Upper lobe of left lung (tissue), 6 donors: ENCODE measurements around the gene TAX1BP3. TPM values are rescaled to one million over a fixed set of nuclear protein-coding genes. Genes with fewer than 3 reads are reported as not detected.

Experiments
- ATAC-seq, 2 donors: fragments of 200-7000 bp; cut with Tn5 transposase; one replicate each; pipeline ENCODE4 v1.9.1; 2022; ENCODE audit warnings: mild to moderate bottlenecking in 2 of 2, moderate library complexity in 2 of 2; ENCODE audit not compliant: low FRiP score in 2 of 2
- DNase-seq, 2 donors: peaks; one replicate each; pipeline ENCODE4 v3.0.0-alpha.2; 2019 to 2020
- H3K27ac ChIP-seq, 4 donors: fragments of 200-600 bp; sonication (generic); one replicate each; pipeline ENCODE4 v1.5.1; 2016 to 2019
- H3K27me3 ChIP-seq, 4 donors: fragments of 200-600 bp; sonication (generic); one replicate each; pipeline ENCODE4 v1.5.1; 2017 to 2019
- H3K36me3 ChIP-seq, 4 donors: fragments of 200-600 bp; sonication (generic); one replicate each; pipeline ENCODE4 v1.5.1; 2016 to 2019
- H3K4me1 ChIP-seq, 4 donors: fragments of 200-600 bp; sonication (generic); one replicate each; pipeline ENCODE4 v1.5.1; 2018 to 2019
- H3K4me3 ChIP-seq, 4 donors: fragments of 200-600 bp; sonication (generic); one replicate each; pipeline ENCODE4 v1.5.1; 2017 to 2019; ENCODE audit warnings: mild to moderate bottlenecking in 2 of 4, moderate library complexity in 1 of 4
- H3K9me3 ChIP-seq, 4 donors: fragments of 200-600 bp; sonication (generic); one replicate each; pipeline ENCODE4 v1.5.1; 2018 to 2019
- CTCF ChIP-seq, 6 experiments: fragments of 450-650 bp in 4 of 6; fragments of 200-600 bp in 2 of 6; sonication (generic) in 2 of 6; IDR thresholded peaks; one replicate each; pipeline ENCODE4 v1.5.1; 2016 to 2019; ENCODE audit warnings: antibody characterized with exemption in 6 of 6
- EP300 ChIP-seq, 4 donors: sonication (generic); formaldehyde crosslinking; IDR thresholded peaks; one replicate each; pipeline ENCODE4 v1.5.1; 2017; ENCODE audit warnings: antibody characterized with exemption in 4 of 4, control low read depth in 2 of 4
- POLR2A ChIP-seq, 4 donors: fragments of 450-650 bp; IDR thresholded peaks; one replicate each; pipeline ENCODE4 v1.5.1; 2016 to 2017; ENCODE audit warnings: antibody characterized with exemption in 4 of 4, mild to moderate bottlenecking in 2 of 4
- POLR2AphosphoS5 ChIP-seq, 2 donors: sonication (generic); formaldehyde crosslinking; IDR thresholded peaks; one replicate each; pipeline ENCODE4 v1.5.1; 2017; ENCODE audit warnings: antibody characterized with exemption in 2 of 2
- WGBS, 2 donors: methylation state at CpG; one replicate each; pipeline ENCODE4 v1.1.5; 2017 to 2018; 5-methylcytosine and 5-hydroxymethylcytosine counted together
- total RNA-seq, 6 donors: library from RNA; depleted of rRNA in 4 of 6; stranded (reverse); fragments of >200 nt in 4 of 6; gene quantifications; one replicate each; pipeline versions ENCODE4 v1.1.0 to v1.2.1, GENCODE V29; 2016 to 2021
- donor health status: DM: no; HTN: no; CAD: no; lungs with moderate emphysema.
- donor health status: DM: no; HTN: yes; CAD: no; lungs with severe emphysema.

Gene TAX1BP3
- total RNA-seq, 6 donors from 2014 or later: 49.2 to 200 (median 126) TPM

GRCh38 chr17:3658784-3659449, 9.5 kb downstream of the TAX1BP3 start:
- Histone ChIP-seq H3K36me3 (peaks cover 0 to 66% (median 40%) of the 10 kb centered on the region in 4 donors), H3K4me3 (no peak overlapping the region), H3K9me3 (no peaks in the 10 kb centered on the region), H3K27me3 (no peaks in the 10 kb centered on the region), H3K4me1 (peaks cover 7 to 10% (median 8%) of the 10 kb centered on the region in 4 donors), H3K27ac (peak overlapping the region; percentile 46 to 58 (median 47))
- DNase-seq: peak in 1 of 2 donors; percentile 72
- peak in 1 of 2 donors; percentile 21 for ATAC-seq
- WGBS, 2 donors: 75 to 80% methylated on average over 17 to 21 of the region's 22 CpGs
- no peak for TF ChIP-seq POLR2A (IDR thresholded peaks at IDR 0.05)
- no peak for TF ChIP-seq EP300 (IDR thresholded peaks at IDR 0.05)
- TF ChIP-seq POLR2AphosphoS5 (IDR thresholded peaks at IDR 0.05): no peak
- TF ChIP-seq CTCF (IDR thresholded peaks at IDR 0.05): no peak

- Histone ChIP-seq H3K4me3 (no peak overlapping the region), H3K27me3 (no peaks in the 10 kb centered on the region), H3K9me3 (no peaks in the 10 kb centered on the region), H3K27ac (peak overlapping the region in 2 of 4 donors; percentile 46 to 58), H3K36me3 (peaks cover 0 to 59% (median 33%) of the 10 kb centered on the region in 4 donors), H3K4me1 (peaks cover 7 to 10% (median 8%) of the 10 kb centered on the region in 4 donors)
- ATAC-seq: no peak
- 86 to 88% methylated on average over 25 to 37 of the region's 42 CpGs for WGBS, 2 donors
- peak in 1 of 2 donors; percentile 77 for DNase-seq
- TF ChIP-seq POLR2A (IDR thresholded peaks at IDR 0.05): no peak
- TF ChIP-seq POLR2AphosphoS5 (IDR thresholded peaks at IDR 0.05): no peak
- TF ChIP-seq CTCF (IDR thresholded peaks at IDR 0.05): no peak
- TF ChIP-seq EP300 (IDR thresholded peaks at IDR 0.05): no peak
Observed at GRCh38 chr17:3657874-3658783, 10.2 kb downstream of the TAX1BP3 start.

- 78 to 93% methylated on average over 7 of the region's 7 CpGs for WGBS, 2 donors
- H3K4me1 ChIP-seq: peaks cover 7 to 10% (median 8%) of the 10 kb centered on the region in 4 donors
Observed at GRCh38 chr17:3657588-3657869, 10.8 kb downstream of the TAX1BP3 start.

More at GRCh38 chr17:3657588-3657869, 10.8 kb downstream of the TAX1BP3 start:
- DNase-seq (peak in 1 of 2 donors; percentile 32), ATAC-seq (no peak)
- H3K36me3 ChIP-seq: peaks cover 0 to 53% (median 28%) of the 10 kb centered on the region in 4 donors
- no peak overlapping the region for H3K27ac ChIP-seq
- no peak overlapping the region for H3K4me3 ChIP-seq
- H3K9me3 ChIP-seq: no peaks in the 10 kb centered on the region
- no peaks in the 10 kb centered on the region for H3K27me3 ChIP-seq
- TF ChIP-seq CTCF (IDR thresholded peaks at IDR 0.05): no peak
- TF ChIP-seq POLR2A (IDR thresholded peaks at IDR 0.05): no peak
- no peak for TF ChIP-seq EP300 (IDR thresholded peaks at IDR 0.05)
- no peak for TF ChIP-seq POLR2AphosphoS5 (IDR thresholded peaks at IDR 0.05)
